HepG2 (cell line): ENCODE results near the gene BRINP1. TPM values are rescaled to one million over a fixed set of nuclear protein-coding genes. Genes with fewer than 3 reads are reported as not detected.

Experiments
- ATAC-seq: fragments of 200-7000 bp; cut with Tn5 transposase; 3 replicates; pipeline ENCODE4 v1.9.1; 2020; ENCODE audit warnings: mild to moderate bottlenecking, moderate library complexity
- BruUV-seq: library from RNA; stranded (reverse); fragments of 400-500 nt; replicated peaks from 2 replicates; lab custom pipeline; 2021; lab: Mats Ljungman, UMichigan
- CTCF ChIA-PET: fragments of 300-600 bp; formaldehyde crosslinking; extraction: SDS; loops from one replicate; lab custom pipeline; 2021; ENCODE audit warnings: low total read pairs, inconsistent platforms, low intra/inter-chr PET ratio; lab: Yijun Ruan, JAX
- POLR2A ChIA-PET: fragments of 350-600 bp; sonication (Branson Sonifier 250); formaldehyde crosslinking; loops from one replicate; lab custom pipeline; 2020; ENCODE audit warnings: antibody characterized with exemption, inconsistent platforms; lab: Yijun Ruan, JAX
- DNase-seq: peaks from one replicate; pipeline ENCODE4 v3.0.0-alpha.2; 2015; ENCODE audit warnings: low spot score
- FAIRE-seq: peaks from 3 replicates; lab custom pipeline; 2011; peaks lifted over from hg19 to GRCh38; lab: Jason Lieb, UNC
- H2AFZ ChIP-seq: one replicate; pipeline ENCODE4 v1.6.1; 2011; ENCODE audit warnings: low read length, inconsistent platforms
- H3K27ac ChIP-seq: fragments of 300-600 bp; 3 replicates; pipeline ENCODE4 v1.8.0; 2011; ENCODE audit warnings: mixed run types, mild to moderate bottlenecking, mixed read lengths, low read length, inconsistent platforms; ENCODE audit not compliant: insufficient read depth; ENCODE audit errors: extremely low read length
- H3K27me3 ChIP-seq, 2 experiments: fragments of 200-600 bp in 1 of 2; 2 replicates in 1 of 2; 3 replicates in 1 of 2; pipeline versions ENCODE4 v1.6.0 to v1.8.0; 2011; ENCODE audit warnings: low read length in 2 of 2, mild to moderate bottlenecking in 2 of 2, moderate library complexity in 2 of 2, inconsistent platforms in 1 of 2; ENCODE audit not compliant: insufficient read depth in 2 of 2, control insufficient read depth in 1 of 2
- H3K36me3 ChIP-seq, 2 experiments: fragments of 200-600 bp in 1 of 2; replicated peaks in 1 of 2; 2 replicates in 1 of 2; 3 replicates in 1 of 2; pipeline versions ENCODE4 v1.5.1 to v1.8.0; 2011; ENCODE audit warnings: low read length in 2 of 2, inconsistent platforms in 1 of 2; ENCODE audit not compliant: insufficient read depth in 2 of 2, control insufficient read depth in 1 of 2
- H3K4me1 ChIP-seq: 2 replicates; pipeline ENCODE4 v1.5.1; 2012; ENCODE audit warnings: low read length, inconsistent platforms; ENCODE audit not compliant: insufficient read depth
- H3K4me2 ChIP-seq: 2 replicates; pipeline ENCODE4 v1.6.0; 2011; ENCODE audit warnings: low read depth, low read length, inconsistent platforms
- H3K4me3 ChIP-seq, 3 experiments: fragments of 200-600 bp in 1 of 3; sonication (generic), shearing (Covaris generic) in 1 of 3; replicated peaks in 1 of 3; 2 replicates each; pipeline ENCODE4 v1.5.1; 2011 to 2016; ENCODE audit warnings: low read length in 3 of 3, inconsistent platforms in 2 of 3, low read depth in 2 of 3, mild to moderate bottlenecking in 2 of 3, control low read depth in 1 of 3, mixed read lengths in 1 of 3; ENCODE audit not compliant: insufficient read depth in 1 of 3
- H3K79me2 ChIP-seq: one replicate; pipeline ENCODE4 v1.6.1; 2011; ENCODE audit warnings: low read length, inconsistent platforms; ENCODE audit not compliant: insufficient read depth
- H3K9ac ChIP-seq: 2 replicates; pipeline ENCODE4 v1.6.0; 2011; ENCODE audit warnings: mild to moderate bottlenecking, low read depth, low read length, inconsistent platforms; ENCODE audit not compliant: insufficient read depth
- H3K9me3 ChIP-seq: 2 replicates; pipeline ENCODE4 v1.5.1; 2012; ENCODE audit warnings: mild to moderate bottlenecking, low read length
- H4K20me1 ChIP-seq: 2 replicates; pipeline ENCODE4 v1.6.0; 2011; ENCODE audit warnings: inconsistent platforms, mild to moderate bottlenecking, low read length, moderate library complexity; ENCODE audit not compliant: insufficient read depth
- ZKSCAN1 ChIP-seq: fragments of 150-350 bp; IDR thresholded peaks from 2 replicates; pipeline ENCODE4 v1.6.1; 2014; ENCODE audit warnings: low read length
- ZNF207 ChIP-seq: fragments of 450-650 bp; IDR thresholded peaks from 2 replicates; pipeline ENCODE4 v1.6.1; 2016; ENCODE audit warnings: antibody characterized with exemption, borderline replicate concordance
- ZNF7 ChIP-seq: IDR thresholded peaks from 2 replicates; pipeline ENCODE4 v1.6.1; 2016; ENCODE audit warnings: missing biosample characterization, missing genetic modification reagents
- ZNF768 ChIP-seq: sonication (generic); formaldehyde crosslinking; IDR thresholded peaks from 2 replicates; pipeline ENCODE4 v1.4.0; 2020; ENCODE audit warnings: missing genetic modification reagents
- WGBS: methylation state at CpG from one replicate; pipeline ENCODE4 v1.1.6; 2017; ENCODE audit warnings: low lambda C conversion rate; 5-methylcytosine and 5-hydroxymethylcytosine counted together
- in situ Hi-C: cut with HindIII; loops from 2 replicates; pipeline ENCODE4 v1.10.0; 2017; ENCODE audit warnings: low pct_unique_long_range_greater_than_20kb; ENCODE audit not compliant: extremely low pct_ligation_motif_present
- intact Hi-C: fragments of 100-400 bp; cut with micrococcal nuclease; formaldehyde crosslinking; loops from one replicate; pipeline ENCODE4 v1.10.0; 2022; ENCODE audit not compliant: unreplicated experiment
- polyA plus RNA-seq, 8 experiments: library from polyadenylated mRNA; depleted of rRNA in 3 of 8; stranded (reverse) in 7 of 8; unstranded in 1 of 8; fragments of >200 nt; fragmentation: Illumina TruSeq in 4 of 8; extraction: Trizol in 4 of 8; gene quantifications; 2 replicates each; pipeline versions ENCODE4 v1.2.1 to v1.2.3, GENCODE V29; 2011 to 2016; ENCODE audit warnings: low read depth in 4 of 8, missing spikeins in 1 of 8, mixed read lengths in 1 of 8; ENCODE audit not compliant: insufficient read depth in 1 of 8
- total RNA-seq, 5 experiments: library from RNA; depleted of rRNA; stranded (reverse); fragments of >200 nt; fragmentation: Illumina TruSeq; extraction: Trizol; gene quantifications; 2 replicates each; pipeline ENCODE4 v1.2.3, GENCODE V29; 2016; ENCODE audit warnings: low read depth in 1 of 5
- TF ChIP-seq, protein P1 (sequence below): sonication (generic); formaldehyde crosslinking; IDR thresholded peaks from 2 replicates; pipeline ENCODE4 v1.9.0; 2021; ENCODE audit warnings: missing genetic modification reagents, borderline replicate concordance
- TF ChIP-seq, protein P2 (sequence below): sonication (generic); formaldehyde crosslinking; IDR thresholded peaks from 2 replicates; pipeline ENCODE4 v1.4.0; 2020; ENCODE audit warnings: mild to moderate bottlenecking, missing genetic modification reagents
- TF ChIP-seq, protein P3 (sequence below): sonication (generic); formaldehyde crosslinking; IDR thresholded peaks from 2 replicates; pipeline ENCODE4 v1.4.0; 2020; ENCODE audit warnings: missing genetic modification reagents, borderline replicate concordance

BRINP1 gene
- total and polyA plus RNA-seq, 2 of the 13 experiments (the other 11 are each of a cell fraction or from before 2014, with no cell fraction given): not detected

DNA sequence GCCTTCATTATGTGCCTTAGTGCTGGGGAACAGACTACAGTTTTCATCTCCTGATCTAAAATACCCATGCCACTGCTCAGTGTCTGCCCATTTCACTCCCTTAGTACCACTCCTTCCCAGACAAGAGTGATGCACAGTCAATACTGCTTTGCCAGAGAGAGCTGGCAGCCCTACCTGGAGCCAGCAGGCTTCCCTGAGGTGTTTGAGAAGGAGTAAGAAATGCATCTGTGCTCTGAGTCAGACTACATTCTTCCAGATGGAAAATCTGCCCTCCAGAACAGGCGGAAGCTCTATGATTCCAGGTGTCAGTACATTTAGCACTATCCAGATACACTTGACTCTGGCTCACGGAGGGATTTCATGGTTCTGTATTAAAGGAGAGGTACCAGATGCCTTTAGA is 209.8 kb downstream of the BRINP1 start:
- H3K9me3 ChIP-seq: peaks cover 74% of the 10 kb centered on the region
- POLR2A ChIA-PET: no interaction called here
- H2AFZ ChIP-seq: no peak overlapping the region
- no peak for DNase-seq
- no TSS peak for BruUV-seq
- FAIRE-seq: no peak
- ATAC-seq: no peak
- CTCF ChIA-PET: no interaction called here
- no peak overlapping the region for H3K4me3 ChIP-seq
- H3K4me1 ChIP-seq: no peaks in the 10 kb centered on the region
- H3K79me2 ChIP-seq: no peaks in the 10 kb centered on the region
- H3K36me3 ChIP-seq: no peaks in the 10 kb centered on the region
- 11% methylated on average over 2 of the region's 2 CpGs for WGBS
- in situ Hi-C loops (no loop called here), intact Hi-C loops (no loop called here)
- H3K27me3 ChIP-seq: no peaks in the 10 kb centered on the region
- no peak overlapping the region for H3K4me2 ChIP-seq
- H4K20me1 ChIP-seq: no peaks in the 10 kb centered on the region
- TF ChIP-seq, protein P1, sequence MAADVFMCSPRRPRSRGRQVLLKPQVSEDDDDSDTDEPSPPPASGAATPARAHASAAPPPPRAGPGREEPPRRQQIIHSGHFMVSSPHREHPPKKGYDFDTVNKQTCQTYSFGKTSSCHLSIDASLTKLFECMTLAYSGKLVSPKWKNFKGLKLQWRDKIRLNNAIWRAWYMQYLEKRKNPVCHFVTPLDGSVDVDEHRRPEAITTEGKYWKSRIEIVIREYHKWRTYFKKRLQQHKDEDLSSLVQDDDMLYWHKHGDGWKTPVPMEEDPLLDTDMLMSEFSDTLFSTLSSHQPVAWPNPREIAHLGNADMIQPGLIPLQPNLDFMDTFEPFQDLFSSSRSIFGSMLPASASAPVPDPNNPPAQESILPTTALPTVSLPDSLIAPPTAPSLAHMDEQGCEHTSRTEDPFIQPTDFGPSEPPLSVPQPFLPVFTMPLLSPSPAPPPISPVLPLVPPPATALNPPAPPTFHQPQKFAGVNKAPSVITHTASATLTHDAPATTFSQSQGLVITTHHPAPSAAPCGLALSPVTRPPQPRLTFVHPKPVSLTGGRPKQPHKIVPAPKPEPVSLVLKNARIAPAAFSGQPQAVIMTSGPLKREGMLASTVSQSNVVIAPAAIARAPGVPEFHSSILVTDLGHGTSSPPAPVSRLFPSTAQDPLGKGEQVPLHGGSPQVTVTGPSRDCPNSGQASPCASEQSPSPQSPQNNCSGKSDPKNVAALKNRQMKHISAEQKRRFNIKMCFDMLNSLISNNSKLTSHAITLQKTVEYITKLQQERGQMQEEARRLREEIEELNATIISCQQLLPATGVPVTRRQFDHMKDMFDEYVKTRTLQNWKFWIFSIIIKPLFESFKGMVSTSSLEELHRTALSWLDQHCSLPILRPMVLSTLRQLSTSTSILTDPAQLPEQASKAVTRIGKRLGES (CRISPR knock-in tag): no peak
- no peak overlapping the region for H3K9ac ChIP-seq
- no peak overlapping the region for H3K27ac ChIP-seq

DNA sequence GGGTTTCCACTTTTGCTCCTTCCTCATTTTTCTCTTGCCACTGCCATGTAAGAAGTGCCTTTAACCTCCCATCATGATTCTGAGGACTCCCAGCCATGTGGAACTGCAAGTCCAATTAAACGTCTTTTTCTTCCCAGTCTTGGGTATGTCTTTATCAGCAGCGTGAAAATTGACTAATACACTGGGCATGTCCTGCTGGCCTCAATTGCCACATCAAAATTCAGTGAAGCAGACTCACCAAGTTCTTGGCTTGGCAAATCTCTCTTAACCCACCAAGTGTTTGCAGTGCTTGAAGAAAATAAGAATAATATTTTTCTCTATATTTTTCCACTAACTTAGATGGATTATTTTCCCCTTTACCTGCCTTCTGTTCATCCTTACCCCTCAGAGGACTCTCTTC is 212.0 kb downstream of the BRINP1 start:
- Histone ChIP-seq H3K9me3 (peaks cover 81% of the 10 kb centered on the region), H3K27me3 (no peaks in the 10 kb centered on the region), H3K4me1 (no peaks in the 10 kb centered on the region), H3K79me2 (no peaks in the 10 kb centered on the region), H3K9ac (no peak overlapping the region), H3K36me3 (no peaks in the 10 kb centered on the region), H4K20me1 (no peaks in the 10 kb centered on the region), H2AFZ (no peak overlapping the region), H3K27ac (no peak overlapping the region), H3K4me2 (no peak overlapping the region), H3K4me3 (no peak overlapping the region)
- ATAC-seq (no peak), FAIRE-seq (no peak), DNase-seq (no peak)
- ChIA-PET CTCF (no interaction called here), POLR2A (no interaction called here)
- intact Hi-C loops: no loop called here
- 0% methylated on average over 2 of the region's 2 CpGs for WGBS
- BruUV-seq: no TSS peak
- in situ Hi-C loops: no loop called here
- TF ChIP-seq ZKSCAN1 (no peak), ZNF207 (no peak), ZNF768 (CRISPR knock-in tag) (no peak), ZNF7 (CRISPR knock-in tag) (no peak)
- TF ChIP-seq, protein P2, sequence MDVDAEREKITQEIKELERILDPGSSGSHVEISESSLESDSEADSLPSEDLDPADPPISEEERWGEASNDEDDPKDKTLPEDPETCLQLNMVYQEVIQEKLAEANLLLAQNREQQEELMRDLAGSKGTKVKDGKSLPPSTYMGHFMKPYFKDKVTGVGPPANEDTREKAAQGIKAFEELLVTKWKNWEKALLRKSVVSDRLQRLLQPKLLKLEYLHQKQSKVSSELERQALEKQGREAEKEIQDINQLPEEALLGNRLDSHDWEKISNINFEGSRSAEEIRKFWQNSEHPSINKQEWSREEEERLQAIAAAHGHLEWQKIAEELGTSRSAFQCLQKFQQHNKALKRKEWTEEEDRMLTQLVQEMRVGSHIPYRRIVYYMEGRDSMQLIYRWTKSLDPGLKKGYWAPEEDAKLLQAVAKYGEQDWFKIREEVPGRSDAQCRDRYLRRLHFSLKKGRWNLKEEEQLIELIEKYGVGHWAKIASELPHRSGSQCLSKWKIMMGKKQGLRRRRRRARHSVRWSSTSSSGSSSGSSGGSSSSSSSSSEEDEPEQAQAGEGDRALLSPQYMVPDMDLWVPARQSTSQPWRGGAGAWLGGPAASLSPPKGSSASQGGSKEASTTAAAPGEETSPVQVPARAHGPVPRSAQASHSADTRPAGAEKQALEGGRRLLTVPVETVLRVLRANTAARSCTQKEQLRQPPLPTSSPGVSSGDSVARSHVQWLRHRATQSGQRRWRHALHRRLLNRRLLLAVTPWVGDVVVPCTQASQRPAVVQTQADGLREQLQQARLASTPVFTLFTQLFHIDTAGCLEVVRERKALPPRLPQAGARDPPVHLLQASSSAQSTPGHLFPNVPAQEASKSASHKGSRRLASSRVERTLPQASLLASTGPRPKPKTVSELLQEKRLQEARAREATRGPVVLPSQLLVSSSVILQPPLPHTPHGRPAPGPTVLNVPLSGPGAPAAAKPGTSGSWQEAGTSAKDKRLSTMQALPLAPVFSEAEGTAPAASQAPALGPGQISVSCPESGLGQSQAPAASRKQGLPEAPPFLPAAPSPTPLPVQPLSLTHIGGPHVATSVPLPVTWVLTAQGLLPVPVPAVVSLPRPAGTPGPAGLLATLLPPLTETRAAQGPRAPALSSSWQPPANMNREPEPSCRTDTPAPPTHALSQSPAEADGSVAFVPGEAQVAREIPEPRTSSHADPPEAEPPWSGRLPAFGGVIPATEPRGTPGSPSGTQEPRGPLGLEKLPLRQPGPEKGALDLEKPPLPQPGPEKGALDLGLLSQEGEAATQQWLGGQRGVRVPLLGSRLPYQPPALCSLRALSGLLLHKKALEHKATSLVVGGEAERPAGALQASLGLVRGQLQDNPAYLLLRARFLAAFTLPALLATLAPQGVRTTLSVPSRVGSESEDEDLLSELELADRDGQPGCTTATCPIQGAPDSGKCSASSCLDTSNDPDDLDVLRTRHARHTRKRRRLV (CRISPR knock-in tag): no peak
- TF ChIP-seq, protein P3, sequence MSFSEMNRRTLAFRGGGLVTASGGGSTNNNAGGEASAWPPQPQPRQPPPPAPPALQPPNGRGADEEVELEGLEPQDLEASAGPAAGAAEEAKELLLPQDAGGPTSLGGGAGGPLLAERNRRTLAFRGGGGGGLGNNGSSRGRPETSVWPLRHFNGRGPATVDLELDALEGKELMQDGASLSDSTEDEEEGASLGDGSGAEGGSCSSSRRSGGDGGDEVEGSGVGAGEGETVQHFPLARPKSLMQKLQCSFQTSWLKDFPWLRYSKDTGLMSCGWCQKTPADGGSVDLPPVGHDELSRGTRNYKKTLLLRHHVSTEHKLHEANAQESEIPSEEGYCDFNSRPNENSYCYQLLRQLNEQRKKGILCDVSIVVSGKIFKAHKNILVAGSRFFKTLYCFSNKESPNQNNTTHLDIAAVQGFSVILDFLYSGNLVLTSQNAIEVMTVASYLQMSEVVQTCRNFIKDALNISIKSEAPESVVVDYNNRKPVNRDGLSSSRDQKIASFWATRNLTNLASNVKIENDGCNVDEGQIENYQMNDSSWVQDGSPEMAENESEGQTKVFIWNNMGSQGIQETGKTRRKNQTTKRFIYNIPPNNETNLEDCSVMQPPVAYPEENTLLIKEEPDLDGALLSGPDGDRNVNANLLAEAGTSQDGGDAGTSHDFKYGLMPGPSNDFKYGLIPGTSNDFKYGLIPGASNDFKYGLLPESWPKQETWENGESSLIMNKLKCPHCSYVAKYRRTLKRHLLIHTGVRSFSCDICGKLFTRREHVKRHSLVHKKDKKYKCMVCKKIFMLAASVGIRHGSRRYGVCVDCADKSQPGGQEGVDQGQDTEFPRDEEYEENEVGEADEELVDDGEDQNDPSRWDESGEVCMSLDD (CRISPR knock-in tag): no peak
